ENCODE measurements around the gene IFNAR2. TPM values are rescaled to one million over a fixed set of nuclear protein-coding genes. Genes with fewer than 3 reads are reported as not detected.

Gene IFNAR2
- total and polyA plus RNA-seq, 2 donors (not counting 3 experiments of a cell fraction or from before 2014, with no cell fraction given): 22.8 to 42.1 TPM

GRCh38 chr21:33187276-33187675 is 42.5 kb upstream of the IFNAR2 start:
- DNase-seq (ENCODE audit: low read depth, low spot score) (no peak), FAIRE-seq (no peak)
- Histone ChIP-seq H3K9me3 (replicated peaks; ENCODE audit: control insufficient read depth, insufficient read depth, low read length) (no peaks in the 10 kb centered on the region), H3K4me3 (replicated peaks in 1 of 3; ENCODE audit: insufficient read depth in 1 of 3, low read depth in 1 of 3, low read length in 3 of 3) (no peak overlapping the region), H3K9me1 (replicated peaks; ENCODE audit: control insufficient read depth, extremely low read depth, insufficient read depth, low read length) (no peaks in the 10 kb centered on the region), H3K4me1 (ENCODE audit: control insufficient read depth, extremely low read depth, insufficient read depth, low read length) (no peaks in the 10 kb centered on the region), H2AFZ (ENCODE audit: low read depth, low read length) (no peak overlapping the region), H3K27ac (ENCODE audit: insufficient read depth, low read depth, low read length) (no peak overlapping the region), H3K79me2 (ENCODE audit: control insufficient read depth, insufficient read depth, low read length) (no peaks in the 10 kb centered on the region), H4K20me1 (replicated peaks; ENCODE audit: control insufficient read depth, extremely low read depth, insufficient read depth, low read length) (no peaks in the 10 kb centered on the region), H3K9ac (replicated peaks; ENCODE audit: extremely low read depth, insufficient read depth, low read length) (no peak overlapping the region), H3K27me3 (ENCODE audit: control insufficient read depth in 2 of 2, insufficient read depth in 2 of 2, low read length in 2 of 2) (peaks cover 7 to 30% of the 10 kb centered on the region in 2 experiments), H3K36me3 (ENCODE audit: control insufficient read depth in 2 of 2, extremely low read depth in 1 of 2, insufficient read depth in 2 of 2, low read length in 2 of 2) (no peaks in the 10 kb centered on the region), H3K4me2 (ENCODE audit: insufficient read depth, low read length) (no peak overlapping the region)
- dilution Hi-C loops (cut with MboI; ENCODE audit: extremely low pct_ligation_motif_present, low sequenced_read_pairs): no loop called here
- POLR2A ChIA-PET: no interaction called here
- CTCF ChIA-PET: interaction anchor here (1.1 to 4.3 kb wide), 3 partner anchors 9 to 13 kb away, joined by 4 to 22 read pairs (median 8); no protein-coding TSS in a partner anchor
- TF ChIP-seq JUN (IDR thresholded peaks at IDR 0.05; ENCODE audit: borderline replicate concordance, insufficient read depth, insufficient read length, low read depth): no peak
- TF ChIP-seq GATA2 (IDR thresholded peaks at IDR 0.05; ENCODE audit: insufficient read depth, insufficient read length, low read depth, low read length): no peak
- TF ChIP-seq FOS (IDR thresholded peaks at IDR 0.05; ENCODE audit: borderline replicate concordance, insufficient read depth, low read length): no peak
- TF ChIP-seq EZH2 (IDR thresholded peaks at IDR 0.05; ENCODE audit: borderline replicate concordance, low read depth, low read length, severe bottlenecking): no peak
- TF ChIP-seq POLR2AphosphoS5 (IDR thresholded peaks at IDR 0.05; ENCODE audit: insufficient read depth, low read depth, low read length): no peak
- TF ChIP-seq MAX (IDR thresholded peaks at IDR 0.05; ENCODE audit: insufficient read depth, insufficient read length): no peak
- TF ChIP-seq MYC (IDR thresholded peaks at IDR 0.05; ENCODE audit: low read depth, low read length): no peak
- no peak for TF ChIP-seq CTCF (IDR thresholded peaks at IDR 0.05; ENCODE audit: extremely low read depth in 1 of 2, insufficient read depth in 1 of 2, low read depth in 1 of 2, low read length in 2 of 2)
- TF ChIP-seq POLR2A (IDR thresholded peaks at IDR 0.05; ENCODE audit: low read depth, low read length): no peak
- BruUV-seq (replicated peaks): no TSS peak
- intact Hi-C loops (cut with micrococcal nuclease): no loop called here
